HG02571 (cell line): Measurements from ENCODE around the gene CYB561D1.

Source experiments
- ATAC-seq: cut with Tn5 transposase; IDR thresholded peaks from one replicate; pipeline ENCODE4 v1.9.1; 2021; ENCODE audit warnings: mild to moderate bottlenecking, moderate library complexity; ENCODE audit not compliant: unreplicated experiment

The CYB561D1 gene

GRCh38 chr1:109499661-109500536 lies 6.0 kb downstream of the CYB561D1 start:
- no peak for ATAC-seq

- no peak for ATAC-seq
Observed at GRCh38 chr1:109500941-109501381, 7.1 kb downstream of the CYB561D1 start.

- ATAC-seq: no peak
Observed at GRCh38 chr1:109501644-109502363, 7.9 kb downstream of the CYB561D1 start.

- ATAC-seq: no peak
Observed at GRCh38 chr1:109502364-109502851, 8.5 kb downstream of the CYB561D1 start.

- no peak for ATAC-seq
Observed at GRCh38 chr1:109503935-109504334, 10.0 kb downstream of the CYB561D1 start.

- ATAC-seq: no peak
Observed at GRCh38 chr1:109504974-109505373, 11.1 kb downstream of the CYB561D1 start.

DNA sequence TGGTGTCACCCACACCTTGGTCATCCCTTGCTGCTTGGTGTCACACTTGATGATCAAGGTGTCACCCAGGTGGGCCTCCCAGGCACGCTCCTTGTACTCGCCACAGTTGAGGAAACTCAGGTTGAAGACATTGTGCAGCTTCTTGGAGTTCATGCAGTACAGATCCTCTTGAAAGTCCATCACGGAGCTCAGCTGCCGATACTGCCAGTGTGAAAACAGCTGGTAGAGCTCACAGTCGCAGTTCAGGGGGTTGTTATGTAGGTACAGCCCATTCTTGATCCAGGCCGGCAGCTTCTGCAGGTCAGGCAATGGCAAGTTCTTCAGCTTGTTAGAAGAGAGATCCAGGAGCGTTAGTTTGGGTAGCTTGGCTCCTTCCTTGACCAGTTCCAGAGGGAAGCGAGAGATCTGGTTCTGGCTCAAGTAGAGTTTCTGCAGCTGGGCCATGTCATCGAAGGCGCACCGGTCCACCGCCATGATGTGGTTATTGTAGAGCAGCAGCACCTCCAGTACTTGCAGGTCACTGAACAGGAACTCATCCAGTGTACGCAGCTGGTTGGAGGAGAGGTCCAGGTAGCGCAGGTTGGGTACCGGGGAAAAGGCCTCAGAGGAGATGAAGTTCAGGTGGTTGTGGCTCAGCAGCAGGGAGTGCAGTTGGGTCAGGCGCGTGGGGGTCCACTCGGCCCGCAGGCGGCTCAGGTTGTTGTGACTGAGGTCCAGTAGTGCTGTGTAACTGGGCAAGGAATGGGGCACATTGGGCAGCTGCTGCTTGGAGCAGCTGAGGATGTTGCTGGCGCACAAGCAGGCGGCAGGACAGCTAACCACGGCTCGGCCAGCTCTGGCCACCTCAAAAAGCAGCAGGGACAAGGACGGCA lies 14.3 kb downstream of the CYB561D1 start:
- no peak for ATAC-seq

- ATAC-seq: no peak
Observed at GRCh38 chr1:109508873-109509175, 14.9 kb downstream of the CYB561D1 start.

DNA sequence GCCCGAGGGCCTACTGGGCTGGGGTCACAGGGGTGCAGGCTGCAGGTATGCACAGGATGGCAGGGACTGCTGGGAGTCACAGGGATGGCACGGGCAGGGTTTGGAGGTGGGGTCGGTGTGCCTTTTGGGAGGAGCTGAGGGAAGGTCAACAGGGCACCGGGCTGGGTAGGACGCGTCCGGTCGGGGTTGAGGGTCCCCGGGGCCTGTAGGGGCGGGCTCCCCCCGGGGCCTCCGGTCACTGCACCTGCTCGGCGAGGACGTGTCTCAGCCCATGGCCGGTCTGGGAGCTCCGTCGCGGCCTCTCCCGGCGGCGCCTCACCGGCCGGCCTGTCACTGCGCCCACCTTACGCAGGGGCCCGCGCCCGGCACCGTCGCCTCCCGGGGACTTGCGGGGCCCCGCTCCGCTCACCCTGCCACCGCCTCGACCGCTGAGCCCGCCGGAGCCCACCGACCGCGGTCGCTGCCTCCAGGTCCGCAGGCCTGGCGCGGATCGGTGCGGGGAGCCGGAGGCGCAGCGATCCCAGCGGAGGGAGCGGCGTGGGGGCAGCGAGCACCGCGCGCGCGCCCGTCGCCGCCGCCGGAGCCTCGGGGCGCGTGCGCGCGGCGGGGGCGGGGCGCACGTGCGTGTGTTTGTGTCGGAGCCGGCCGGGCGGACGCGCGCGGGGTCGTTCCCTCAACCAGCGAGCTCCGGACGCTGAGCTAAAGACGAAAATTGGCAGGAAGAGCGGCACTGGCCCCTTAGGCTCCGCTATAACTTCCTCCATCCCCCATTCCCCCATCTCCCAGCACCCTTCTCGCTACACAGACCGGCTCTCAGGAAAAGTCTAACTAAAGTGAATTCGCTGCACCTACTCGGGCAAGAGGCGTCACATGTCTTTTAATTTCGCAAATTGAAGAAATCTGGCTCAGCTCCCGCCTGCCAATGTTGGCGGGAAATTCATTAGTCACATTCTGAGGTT lies 15.6 kb downstream of the CYB561D1 start, which contains the start of gene AMIGO1:
Gene AMIGO1 (minus strand): TSS at position 552 of the 959 bp plus-strand sequence. CDS start 815 bp downstream, outside the sequence.
- ATAC-seq: no peak

DNA sequence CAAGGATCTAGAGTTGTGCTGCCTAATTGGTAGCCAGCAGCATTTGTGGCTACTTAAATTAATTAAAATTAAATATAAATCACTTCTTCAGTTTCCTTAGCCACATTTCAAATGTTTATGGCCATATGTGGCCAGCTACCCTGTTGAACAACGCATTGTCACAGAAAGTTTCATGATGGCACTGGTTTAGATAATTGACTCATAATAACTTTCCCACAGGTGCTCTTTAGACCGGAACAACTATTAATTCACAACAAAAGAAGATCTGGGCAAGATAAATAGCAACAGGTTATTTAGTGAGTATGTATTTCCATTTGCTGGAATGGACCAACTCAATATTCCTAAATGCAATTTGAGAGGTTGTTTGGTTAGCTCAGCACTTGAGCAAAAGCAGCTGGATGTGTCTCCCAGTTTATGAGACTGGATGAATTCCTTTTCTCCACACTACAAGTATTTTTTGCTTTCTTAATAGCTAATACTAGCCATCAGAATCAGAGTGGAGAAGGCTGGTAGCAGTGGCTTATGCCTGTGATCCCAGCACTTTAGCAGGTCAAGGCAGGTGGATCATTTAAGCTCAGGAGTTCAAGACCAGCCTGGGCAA lies 19.3 kb downstream of the CYB561D1 start:
- ATAC-seq: no peak

GRCh38 chr1:109514846-109515245 lies 21.0 kb downstream of the CYB561D1 start:
- no peak for ATAC-seq

- ATAC-seq: no peak
Observed at GRCh38 chr1:109516872-109517271, 23.0 kb downstream of the CYB561D1 start.

DNA sequence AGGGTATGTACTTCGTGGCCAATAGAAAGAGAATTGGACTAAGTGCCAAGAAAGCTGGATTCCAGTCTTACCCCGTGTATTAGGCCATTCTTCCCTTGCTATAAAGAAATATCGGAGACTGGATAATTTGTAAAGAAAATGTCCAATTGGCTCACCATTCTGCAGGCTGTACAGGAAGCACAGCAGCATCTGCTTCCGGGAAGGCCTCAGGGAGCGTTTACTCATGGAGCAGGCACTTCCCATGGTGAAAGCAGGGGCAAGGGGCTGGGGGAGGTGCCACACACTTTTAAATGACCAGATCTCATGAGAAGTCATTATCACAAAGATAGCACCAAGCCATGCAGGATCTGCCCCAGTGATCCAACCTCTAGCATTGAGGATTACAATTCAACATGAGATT lies 23.4 kb downstream of the CYB561D1 start:
- no peak for ATAC-seq

DNA sequence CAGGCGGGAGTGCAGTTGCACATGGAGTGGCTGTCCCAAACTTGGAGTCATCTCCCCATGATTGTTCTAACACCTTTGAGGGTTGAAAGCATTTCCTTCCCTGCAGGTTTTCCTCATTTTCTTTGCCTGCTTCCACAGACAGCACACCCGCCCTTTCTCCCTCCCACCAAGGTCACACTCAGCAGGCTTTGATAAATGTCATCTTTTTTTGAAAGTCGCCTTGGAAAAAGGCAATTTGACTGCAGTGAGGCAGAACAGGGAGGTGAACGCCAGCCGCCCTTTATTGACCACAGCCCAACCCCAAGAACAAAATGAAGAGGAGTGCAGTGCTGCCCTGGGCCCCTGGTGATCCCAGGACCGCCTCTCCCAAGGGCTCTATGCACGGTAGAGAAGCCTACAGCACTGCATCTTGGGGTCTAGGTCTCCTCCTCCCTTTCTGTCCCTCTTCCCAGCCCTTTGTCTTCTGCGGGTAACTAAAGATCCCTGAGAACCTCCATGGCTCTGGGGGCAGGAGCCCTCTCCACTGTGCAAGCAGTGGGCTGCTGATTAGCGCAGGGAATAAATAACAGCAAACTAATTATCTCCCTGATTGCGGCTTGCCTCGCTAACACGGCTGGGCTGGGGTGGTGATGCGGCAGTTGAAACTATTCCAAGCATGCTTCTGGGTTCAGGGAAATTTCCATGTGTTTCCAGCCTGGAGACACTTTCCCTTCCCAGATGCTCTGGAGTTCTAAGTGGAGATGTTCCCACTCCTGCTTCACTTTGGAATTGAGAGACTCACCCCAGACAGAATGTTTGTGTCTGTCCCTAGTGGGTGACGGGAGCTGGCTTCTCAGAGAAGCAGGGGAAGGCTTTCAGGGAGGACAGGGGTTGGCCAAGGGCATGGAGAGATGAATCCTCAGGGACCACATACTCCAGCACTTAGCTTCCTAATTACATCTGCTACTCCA lies 27.4 kb downstream of the CYB561D1 start:
- no peak for ATAC-seq

- ATAC-seq: no peak
Observed at GRCh38 chr1:109522026-109522425, 28.1 kb downstream of the CYB561D1 start.

DNA sequence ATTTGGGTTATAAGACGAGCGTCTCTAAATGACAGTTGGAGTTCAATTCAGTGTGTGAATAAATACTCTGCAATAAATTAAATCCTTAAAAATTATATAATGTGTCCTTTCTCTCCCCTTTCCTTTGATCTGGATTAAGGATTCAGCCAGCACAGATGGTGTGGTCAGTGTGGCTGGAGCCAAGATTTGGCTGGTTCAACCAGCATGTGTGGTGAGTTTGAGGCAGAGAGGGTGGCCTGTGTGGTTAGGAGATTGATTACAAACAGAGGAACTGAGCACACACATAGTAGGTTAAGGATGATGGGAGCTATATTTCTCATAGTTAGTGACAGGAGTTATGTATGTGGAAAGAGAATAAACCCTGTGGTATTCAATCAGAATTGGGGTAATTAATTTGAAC lies 29.8 kb downstream of the CYB561D1 start:
- no peak for ATAC-seq

GRCh38 chr1:109527098-109527811 lies 33.4 kb downstream of the CYB561D1 start:
- ATAC-seq: peak; percentile 59
